Activated T-cell treated with anti-CD3 and anti-CD28 coated beads, Interleukin-2, amount 50 U/mL, for 4 hours (primary cell): ENCODE data around the gene FAM217A. TPM values are rescaled to one million over a fixed set of nuclear protein-coding genes. Genes with fewer than 3 reads are reported as not detected.

Experiments used
- ATAC-seq, 2 donors: fragments of 200-7000 bp; cut with Tn5 transposase; one replicate each; pipeline ENCODE4 v1.10.0; 2021
- DNase-seq: peaks from one replicate; pipeline ENCODE4 v3.0.0-alpha.2; 2020
- H3K27me3 Mint-ChIP-seq: one replicate; pipeline ENCODE4 v1.8.0; 2021; ENCODE audit warnings: low read depth, mixed read lengths
- H3K36me3 Mint-ChIP-seq: one replicate; pipeline ENCODE4 v1.8.0; 2022; ENCODE audit warnings: mixed read lengths; ENCODE audit not compliant: insufficient read depth
- H3K4me1 Mint-ChIP-seq: one replicate; pipeline ENCODE4 v1.8.0; 2021; ENCODE audit warnings: low read depth, mixed read lengths
- H3K4me3 Mint-ChIP-seq: one replicate; pipeline ENCODE4 v1.8.0; 2021; ENCODE audit warnings: mild to moderate bottlenecking, moderate library complexity, mixed read lengths
- H3K9me3 Mint-ChIP-seq: one replicate; pipeline ENCODE4 v1.8.0; 2021; ENCODE audit warnings: mixed read lengths
- total RNA-seq, 3 donors: library from RNA; stranded (reverse); gene quantifications; one replicate each; pipeline ENCODE4 v1.2.1, GENCODE V29; 2021

Gene FAM217A
- total RNA-seq, 3 donors from 2014 or later: not detected

DNA sequence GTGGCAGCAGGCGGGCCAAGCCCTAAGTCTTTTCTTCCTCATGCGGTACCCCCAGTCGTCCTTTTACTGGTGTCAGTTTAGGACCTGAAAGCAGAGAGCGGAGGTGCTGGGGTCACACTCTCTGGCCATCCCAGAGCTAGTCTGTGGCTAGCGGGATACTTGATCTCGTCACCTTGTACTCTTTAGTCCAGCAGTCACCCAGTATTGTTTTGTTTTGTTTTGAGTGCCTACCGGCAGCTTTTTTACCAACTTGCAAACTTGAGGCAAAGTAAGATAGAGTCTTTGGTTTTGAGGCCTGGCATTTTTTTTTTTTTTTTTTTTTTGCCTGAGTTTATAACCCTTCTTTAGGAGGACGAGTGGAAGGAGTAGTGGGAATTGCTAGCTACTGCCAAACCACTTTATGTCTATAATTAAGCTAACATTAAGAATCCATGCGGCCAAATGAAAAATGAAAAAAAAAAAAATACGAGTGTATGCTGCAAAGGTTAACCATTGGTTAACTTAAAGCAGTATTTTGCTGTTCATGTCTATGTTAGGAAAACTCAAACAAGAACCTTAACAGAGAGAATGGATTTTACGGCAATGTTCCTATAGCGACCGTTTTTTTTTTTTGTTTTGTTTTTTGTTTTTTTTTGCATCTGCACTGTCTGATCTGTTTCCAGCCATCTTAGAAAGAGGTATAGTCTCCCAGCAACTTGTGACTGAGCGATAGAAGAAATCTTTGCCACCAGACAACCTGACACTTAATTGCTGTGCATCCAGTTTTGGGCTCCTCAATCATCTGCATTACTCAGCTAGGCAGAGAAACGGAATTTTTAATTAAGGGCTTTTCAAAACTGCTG is 56.9 kb downstream of the FAM217A start:
- peaks cover 62% of the 10 kb centered on the region for H3K4me1 Mint-ChIP-seq
- no peaks in the 10 kb centered on the region for H3K27me3 Mint-ChIP-seq
- H3K9me3 Mint-ChIP-seq: no peaks in the 10 kb centered on the region
- H3K4me3 Mint-ChIP-seq: peak overlapping the region; percentile 96
- peaks cover 16% of the 10 kb centered on the region for H3K36me3 Mint-ChIP-seq
- peak in 1 of 2 donors; percentile 3 for ATAC-seq
- DNase-seq: no peak

- Mint-ChIP-seq H3K27me3 (no peaks in the 10 kb centered on the region), H3K9me3 (no peaks in the 10 kb centered on the region), H3K36me3 (peaks cover 10% of the 10 kb centered on the region), H3K4me1 (peaks cover 58% of the 10 kb centered on the region), H3K4me3 (peak overlapping the region; percentile 96)
- ATAC-seq (peak; percentile 72 to 78), DNase-seq (peak; percentile 80)
Measured at GRCh38 chr6:4021133-4021853, 57.6 kb downstream of the FAM217A start.

DNA sequence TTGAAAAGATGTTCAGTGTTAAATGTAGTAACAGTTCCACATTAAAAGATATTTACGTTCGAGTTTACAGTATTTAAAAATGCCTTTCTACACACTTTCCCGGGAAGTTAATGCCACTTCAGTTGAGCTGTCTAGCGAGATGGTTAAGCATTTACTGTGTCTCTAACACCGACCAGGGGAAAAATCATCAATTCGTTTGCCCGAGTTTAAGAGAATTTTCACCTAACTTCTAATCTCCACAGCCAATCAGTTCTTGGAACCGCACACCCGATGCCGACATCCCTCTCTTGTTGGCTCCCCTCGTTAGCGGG is 58.2 kb downstream of the FAM217A start:
- H3K4me3 Mint-ChIP-seq: peak overlapping the region; percentile 96
- peaks cover 64% of the 10 kb centered on the region for H3K4me1 Mint-ChIP-seq
- no peak for DNase-seq
- no peaks in the 10 kb centered on the region for H3K27me3 Mint-ChIP-seq
- H3K36me3 Mint-ChIP-seq: peaks cover 10% of the 10 kb centered on the region
- no peak for ATAC-seq
- no peaks in the 10 kb centered on the region for H3K9me3 Mint-ChIP-seq

GRCh38 chr6:4018924-4019236 is 60.1 kb downstream of the FAM217A start:
- Mint-ChIP-seq H3K4me1 (peaks cover 68% of the 10 kb centered on the region), H3K9me3 (no peaks in the 10 kb centered on the region), H3K27me3 (no peaks in the 10 kb centered on the region), H3K36me3 (peaks cover 12% of the 10 kb centered on the region), H3K4me3 (peak overlapping the region; percentile 90)
- ATAC-seq: no peak
- no peak for DNase-seq

Other genes starting within 250 kb of the FAM217A start
- 10 to 100 TPM in 1 of 3 donors, 1 to 10 TPM in 2; 8.8 to 11.4 (median 9.3) TPM for gene FAM50B, start 229.8 kb downstream of the FAM217A start, total RNA-seq
- gene ECI2, start 56.4 kb upstream of the FAM217A start, total RNA-seq: 10 to 100 TPM; 12.5 to 14.2 (median 13.2) TPM